Neuronal stem cell (in vitro differentiated cells): ENCODE measurements around the gene ARHGEF10L.

Source experiments
- DNase-seq: peaks from one replicate; pipeline ENCODE4 v3.0.0-alpha.2; 2013; ENCODE audit warnings: low spot score
- H2AFZ ChIP-seq: one replicate; pipeline ENCODE4 v1.6.1; 2013; ENCODE audit warnings: mild to moderate bottlenecking, low read length, inconsistent platforms
- H2AK5ac ChIP-seq: 2 replicates; pipeline ENCODE4 v1.6.1; 2013; ENCODE audit warnings: low read depth, mild to moderate bottlenecking, inconsistent platforms, low read length, moderate library complexity, mixed read lengths
- H2BK120ac ChIP-seq: 2 replicates; pipeline ENCODE4 v1.6.1; 2013; ENCODE audit warnings: low read depth, mild to moderate bottlenecking, inconsistent platforms, low read length, moderate library complexity, mixed read lengths
- H2BK12ac ChIP-seq: one replicate; pipeline ENCODE4 v1.6.1; 2013; ENCODE audit warnings: low read length, inconsistent platforms
- H2BK15ac ChIP-seq: 2 replicates; pipeline ENCODE4 v1.6.1; 2013; ENCODE audit warnings: mild to moderate bottlenecking, low read length, inconsistent platforms, mixed read lengths
- H2BK5ac ChIP-seq: one replicate; pipeline ENCODE4 v1.6.1; 2013; ENCODE audit warnings: inconsistent platforms, mild to moderate bottlenecking, low read length, moderate library complexity
- H3K14ac ChIP-seq: one replicate; pipeline ENCODE4 v1.6.1; 2013; ENCODE audit warnings: low read length, inconsistent platforms
- H3K18ac ChIP-seq: 2 replicates; pipeline ENCODE4 v1.6.1; 2013; ENCODE audit warnings: low read length, inconsistent platforms
- H3K23ac ChIP-seq: 2 replicates; pipeline ENCODE4 v1.6.1; 2013; ENCODE audit warnings: low read depth, mild to moderate bottlenecking, mixed read lengths, low read length, inconsistent platforms; ENCODE audit not compliant: poor library complexity
- H3K27ac ChIP-seq: replicated peaks from 3 replicates; pipeline ENCODE4 v1.5.1; 2013; ENCODE audit warnings: low read length, inconsistent platforms
- H3K27me3 ChIP-seq, 3 experiments: 2 replicates each; pipeline ENCODE4 v1.6.1; 2013; ENCODE audit warnings: low read length in 3 of 3, mild to moderate bottlenecking in 2 of 3, inconsistent platforms in 1 of 3, low read depth in 1 of 3, mixed read lengths in 1 of 3, moderate library complexity in 1 of 3; ENCODE audit not compliant: control insufficient read depth in 3 of 3, insufficient read depth in 3 of 3
- H3K36me3 ChIP-seq, 2 donors: replicated peaks in 1 of 2; 2 replicates each; pipeline ENCODE4 v1.6.1; 2013; ENCODE audit warnings: low read length in 2 of 2; ENCODE audit not compliant: control insufficient read depth in 2 of 2, insufficient read depth in 2 of 2
- H3K4ac ChIP-seq: 2 replicates; pipeline ENCODE4 v1.6.1; 2013; ENCODE audit warnings: inconsistent platforms, mild to moderate bottlenecking, low read length, moderate library complexity
- H3K4me1 ChIP-seq, 2 donors: 1 replicate in 1 of 2; 2 replicates in 1 of 2; pipeline ENCODE4 v1.6.1; 2013; ENCODE audit warnings: low read length in 2 of 2, low read depth in 1 of 2; ENCODE audit not compliant: control insufficient read depth in 2 of 2, insufficient read depth in 1 of 2
- H3K4me2 ChIP-seq: one replicate; pipeline ENCODE4 v1.6.1; 2013; ENCODE audit warnings: mild to moderate bottlenecking, low read length, inconsistent platforms; ENCODE audit not compliant: insufficient read depth, poor library complexity, severe bottlenecking
- H3K4me3 ChIP-seq, 2 donors: 2 replicates each; pipeline ENCODE4 v1.5.1; 2013; ENCODE audit warnings: low read length in 2 of 2, mild to moderate bottlenecking in 2 of 2, inconsistent platforms in 1 of 2, moderate library complexity in 1 of 2
- H3K79me1 ChIP-seq: one replicate; pipeline ENCODE4 v1.6.1; 2013; ENCODE audit warnings: low read depth, mild to moderate bottlenecking, inconsistent platforms, low read length, moderate library complexity
- H3K9ac ChIP-seq: one replicate; pipeline ENCODE4 v1.6.1; 2013; ENCODE audit warnings: mild to moderate bottlenecking, low read depth, low read length, inconsistent platforms; ENCODE audit not compliant: poor library complexity
- H3K9me3 ChIP-seq, 2 donors: replicated peaks in 1 of 2; 2 replicates each; pipeline versions ENCODE3 to v1.6.1; 2013; ENCODE audit warnings: low read length in 2 of 2, mild to moderate bottlenecking in 2 of 2, inconsistent platforms in 1 of 2, low read depth in 1 of 2, mixed read lengths in 1 of 2, moderate library complexity in 1 of 2; ENCODE audit not compliant: control insufficient read depth in 2 of 2, insufficient read depth in 1 of 2
- H4K8ac ChIP-seq: one replicate; pipeline ENCODE4 v1.6.1; 2013; ENCODE audit warnings: low read depth, mild to moderate bottlenecking, inconsistent platforms, low read length, moderate library complexity
- H4K91ac ChIP-seq: one replicate; pipeline ENCODE4 v1.6.1; 2013; ENCODE audit warnings: low read length, low read depth, mild to moderate bottlenecking, inconsistent platforms; ENCODE audit not compliant: poor library complexity
- WGBS, 2 donors: extraction: QIAGEN DNeasy Blood & Tissue Kit; methylation state at CpG; one replicate each; pipeline ENCODE4 v1.1.7; 2013; ENCODE audit warnings: missing lambda C conversion rate in 2 of 2, mixed read lengths in 1 of 2; ENCODE audit not compliant: insufficient read length in 2 of 2, insufficient replicate concordance in 1 of 2; ENCODE audit errors: extremely low coverage in 2 of 2; 5-methylcytosine and 5-hydroxymethylcytosine counted together

The ARHGEF10L gene

DNA sequence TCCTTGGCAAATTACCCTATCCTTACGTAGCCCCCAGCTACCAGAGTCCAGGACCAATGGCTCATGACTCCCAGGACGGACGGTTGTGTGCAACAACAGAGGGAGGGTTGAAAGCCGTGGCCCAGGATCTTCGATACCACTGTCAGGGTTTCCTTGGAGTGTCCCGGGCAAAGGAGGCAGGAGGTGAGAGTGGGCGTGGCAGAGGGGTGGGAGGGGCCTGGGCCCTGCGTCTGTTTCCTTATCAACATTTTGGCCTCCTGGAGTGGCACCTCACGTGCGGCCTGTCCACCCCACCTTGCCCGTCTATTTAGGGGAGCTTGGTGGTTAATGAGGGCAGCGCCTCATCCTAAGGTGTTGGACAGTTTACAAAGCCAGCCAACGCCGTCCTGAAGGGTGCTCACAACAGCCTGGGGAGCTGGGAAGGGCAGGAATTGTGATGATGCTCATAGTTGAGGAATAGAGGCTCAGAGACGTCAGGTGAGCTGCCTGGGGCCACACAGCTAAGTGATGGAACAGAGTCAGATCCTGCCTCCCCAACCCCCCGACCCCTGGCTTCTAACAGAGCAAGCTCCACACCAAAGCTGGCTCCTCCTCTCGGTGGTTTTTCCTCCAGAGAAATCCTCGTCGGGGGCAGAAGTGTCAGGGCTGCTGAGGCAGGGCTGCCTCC is 17.4 kb upstream of the ARHGEF10L start:
- Histone ChIP-seq H3K18ac (peak overlapping the region; percentile 6), H2AK5ac (peak overlapping the region; percentile 16), H2BK120ac (no peak overlapping the region), H3K4me3 (no peak overlapping the region), H4K8ac (no peak overlapping the region), H2AFZ (no peak overlapping the region), H2BK15ac (no peak overlapping the region), H3K4me1 (peaks cover 0 to 1% of the 10 kb centered on the region in 2 donors), H3K9ac (peak overlapping the region; percentile 55), H3K14ac (no peak overlapping the region), H3K23ac (no peak overlapping the region), H3K27me3 (peaks cover 0 to 27% (median 2%) of the 10 kb centered on the region in 3 experiments), H2BK12ac (no peak overlapping the region), H4K91ac (no peak overlapping the region), H3K79me1 (no peaks in the 10 kb centered on the region), H3K36me3 (no peaks in the 10 kb centered on the region), H2BK5ac (no peak overlapping the region), H3K4me2 (no peak overlapping the region), H3K9me3 (no peaks in the 10 kb centered on the region), H3K27ac (no peak overlapping the region), H3K4ac (no peak overlapping the region)
- no peak for DNase-seq
- whole genome bisulfite sequencing, 2 donors, result no CpG with 5 or more reads among the region's 19 CpGs

DNA sequence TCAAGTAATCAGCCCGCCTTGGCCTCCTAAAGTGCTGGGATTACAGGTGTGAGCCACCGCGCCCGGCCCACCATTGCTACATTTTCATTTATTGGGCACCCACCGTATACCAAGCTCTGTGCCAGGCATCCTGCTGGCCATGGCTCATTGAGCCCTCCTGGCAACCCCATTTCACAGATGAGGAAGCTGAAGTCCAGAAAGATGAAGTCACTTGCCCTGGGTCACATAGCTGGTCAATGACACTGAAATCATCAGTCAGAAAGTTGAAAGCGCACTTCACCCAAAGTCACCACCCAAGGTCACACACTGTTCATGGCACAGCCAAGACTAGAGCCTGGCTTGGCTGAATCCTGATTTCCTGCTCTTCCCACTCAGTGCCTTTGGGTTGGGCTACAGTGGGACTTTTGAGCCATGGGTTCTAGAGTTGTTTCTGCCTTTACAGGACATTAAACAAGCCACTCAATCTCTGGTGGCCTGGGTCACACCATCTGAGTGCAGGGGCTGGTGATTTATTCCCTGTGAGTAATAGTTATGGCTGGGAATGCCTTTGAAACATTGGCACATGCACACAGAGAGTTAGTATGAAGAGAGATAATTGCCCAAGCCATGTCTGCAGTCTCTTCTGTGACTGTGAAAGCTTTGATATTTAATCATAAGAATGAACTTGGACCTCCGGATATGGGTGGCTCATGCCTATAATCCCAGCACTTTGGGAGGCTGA is 16.0 kb upstream of the ARHGEF10L start:
- Histone ChIP-seq H3K79me1 (no peaks in the 10 kb centered on the region), H3K4me1 (peaks cover 0 to 4% of the 10 kb centered on the region in 2 donors), H4K91ac (no peak overlapping the region), H2AFZ (no peak overlapping the region), H3K9me3 (no peaks in the 10 kb centered on the region), H3K18ac (no peak overlapping the region), H3K27ac (no peak overlapping the region), H3K4ac (no peak overlapping the region), H2BK15ac (no peak overlapping the region), H2BK5ac (no peak overlapping the region), H2AK5ac (peak overlapping the region; percentile 2), H3K23ac (no peak overlapping the region), H2BK12ac (no peak overlapping the region), H3K27me3 (peaks cover 0 to 27% (median 2%) of the 10 kb centered on the region in 3 experiments), H3K9ac (no peak overlapping the region), H4K8ac (no peak overlapping the region), H3K14ac (no peak overlapping the region), H2BK120ac (no peak overlapping the region), H3K4me3 (no peak overlapping the region), H3K4me2 (no peak overlapping the region), H3K36me3 (no peaks in the 10 kb centered on the region)
- WGBS, 2 donors, result no CpG with 5 or more reads among the region's 7 CpGs
- DNase-seq, result no peak

DNA sequence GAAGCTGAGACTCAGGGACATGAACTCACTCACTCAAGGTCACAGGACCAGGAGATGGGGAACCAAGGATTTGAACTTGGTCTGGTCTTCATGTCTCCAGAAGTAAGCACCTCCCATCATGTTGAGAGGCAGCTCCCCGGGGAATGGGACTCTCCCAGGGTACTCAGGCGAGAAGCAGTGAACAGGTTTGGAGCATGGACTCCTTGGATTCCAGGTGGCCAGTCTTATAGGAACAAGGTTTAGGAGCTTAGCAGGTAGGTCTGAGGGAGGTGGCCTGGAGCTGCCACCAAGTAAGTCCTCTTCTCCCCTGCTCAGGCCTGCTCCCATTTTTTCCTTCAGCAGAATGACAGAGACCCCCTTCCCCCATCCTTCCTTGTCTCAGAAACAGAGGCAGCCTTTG is 14.9 kb upstream of the ARHGEF10L start:
- Histone ChIP-seq H3K27me3 (peaks cover 0 to 27% (median 2%) of the 10 kb centered on the region in 3 experiments), H3K4me3 (no peak overlapping the region), H2BK15ac (peak overlapping the region; percentile 2), H3K9ac (no peak overlapping the region), H2BK120ac (no peak overlapping the region), H3K14ac (no peak overlapping the region), H3K18ac (peak overlapping the region; percentile 40), H4K8ac (no peak overlapping the region), H3K4me2 (no peak overlapping the region), H4K91ac (no peak overlapping the region), H2AFZ (no peak overlapping the region), H2AK5ac (peak overlapping the region; percentile 47), H3K4me1 (peaks cover 0 to 4% of the 10 kb centered on the region in 2 donors), H3K27ac (no peak overlapping the region), H3K4ac (no peak overlapping the region), H2BK5ac (no peak overlapping the region), H2BK12ac (no peak overlapping the region), H3K9me3 (no peaks in the 10 kb centered on the region), H3K36me3 (no peaks in the 10 kb centered on the region), H3K79me1 (no peaks in the 10 kb centered on the region), H3K23ac (no peak overlapping the region)
- no CpG with 5 or more reads among the region's 2 CpGs for WGBS, 2 donors
- no peak for DNase-seq

DNA sequence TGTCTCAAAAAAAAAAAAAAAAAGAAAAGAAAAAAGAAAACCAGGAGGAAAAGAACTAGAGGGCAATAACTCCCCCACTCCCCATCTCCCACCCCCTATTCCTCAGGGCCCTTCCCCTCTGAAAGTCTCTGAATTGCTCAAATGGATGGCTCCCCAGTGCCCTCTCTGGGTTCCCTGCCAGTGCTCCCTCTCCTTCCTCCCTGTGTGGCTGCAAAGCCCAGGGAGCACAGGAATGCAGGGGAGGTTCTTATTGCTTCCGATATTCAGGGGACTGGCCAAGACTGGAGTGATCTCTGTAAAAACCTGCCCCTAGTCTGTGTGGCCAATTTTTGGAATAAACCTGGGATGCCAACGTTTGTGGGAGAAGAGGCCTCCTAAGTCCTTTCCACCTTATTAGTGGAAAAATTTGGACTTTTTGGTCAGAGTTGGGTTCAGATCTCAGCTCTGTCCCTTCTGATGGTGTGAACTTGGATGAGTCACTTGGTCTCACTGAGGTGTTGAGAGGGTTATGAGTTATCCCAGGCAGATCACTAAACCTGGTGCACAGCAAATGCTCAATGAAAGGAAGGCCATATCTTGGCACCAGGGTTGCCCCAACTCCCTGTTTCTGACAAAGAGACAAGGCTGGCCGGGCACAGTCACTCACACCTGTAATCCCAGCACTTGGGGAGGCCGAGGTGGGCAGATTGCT is 13.4 kb upstream of the ARHGEF10L start:
- H3K4me2 ChIP-seq, result no peak overlapping the region
- no peak overlapping the region for H4K91ac ChIP-seq
- no peaks in the 10 kb centered on the region for H3K9me3 ChIP-seq
- H3K27ac ChIP-seq, result no peak overlapping the region
- DNase-seq, result no peak
- H3K36me3 ChIP-seq, result no peaks in the 10 kb centered on the region
- peak overlapping the region; percentile 27 for H3K18ac ChIP-seq
- H3K79me1 ChIP-seq, result no peaks in the 10 kb centered on the region
- H3K9ac ChIP-seq, result no peak overlapping the region
- no peak overlapping the region for H2BK15ac ChIP-seq
- no peak overlapping the region for H3K23ac ChIP-seq
- no peak overlapping the region for H4K8ac ChIP-seq
- H2BK120ac ChIP-seq, result no peak overlapping the region
- peaks cover 0 to 4% of the 10 kb centered on the region in 2 donors for H3K4me1 ChIP-seq
- H2BK12ac ChIP-seq, result no peak overlapping the region
- H3K14ac ChIP-seq, result no peak overlapping the region
- H2AFZ ChIP-seq, result no peak overlapping the region
- no peak overlapping the region for H2BK5ac ChIP-seq
- H3K4ac ChIP-seq, result no peak overlapping the region
- no CpG with 5 or more reads among the region's 4 CpGs for WGBS, 2 donors
- no peak overlapping the region for H3K4me3 ChIP-seq
- peaks cover 0 to 18% (median 2%) of the 10 kb centered on the region in 3 experiments for H3K27me3 ChIP-seq
- no peak overlapping the region for H2AK5ac ChIP-seq
